ENCODE data around the gene JUNB. TPM values are rescaled to one million over a fixed set of nuclear protein-coding genes. Genes with fewer than 3 reads are reported as not detected.
"Not testable (repeated sequence)": the region's sequence is repeated elsewhere in the genome, so short reads cannot be mapped to it uniquely, and the experiment has no call there.

The JUNB gene
- total RNA-seq, 1 experiment from 2014 or later, result 116 TPM

DNA sequence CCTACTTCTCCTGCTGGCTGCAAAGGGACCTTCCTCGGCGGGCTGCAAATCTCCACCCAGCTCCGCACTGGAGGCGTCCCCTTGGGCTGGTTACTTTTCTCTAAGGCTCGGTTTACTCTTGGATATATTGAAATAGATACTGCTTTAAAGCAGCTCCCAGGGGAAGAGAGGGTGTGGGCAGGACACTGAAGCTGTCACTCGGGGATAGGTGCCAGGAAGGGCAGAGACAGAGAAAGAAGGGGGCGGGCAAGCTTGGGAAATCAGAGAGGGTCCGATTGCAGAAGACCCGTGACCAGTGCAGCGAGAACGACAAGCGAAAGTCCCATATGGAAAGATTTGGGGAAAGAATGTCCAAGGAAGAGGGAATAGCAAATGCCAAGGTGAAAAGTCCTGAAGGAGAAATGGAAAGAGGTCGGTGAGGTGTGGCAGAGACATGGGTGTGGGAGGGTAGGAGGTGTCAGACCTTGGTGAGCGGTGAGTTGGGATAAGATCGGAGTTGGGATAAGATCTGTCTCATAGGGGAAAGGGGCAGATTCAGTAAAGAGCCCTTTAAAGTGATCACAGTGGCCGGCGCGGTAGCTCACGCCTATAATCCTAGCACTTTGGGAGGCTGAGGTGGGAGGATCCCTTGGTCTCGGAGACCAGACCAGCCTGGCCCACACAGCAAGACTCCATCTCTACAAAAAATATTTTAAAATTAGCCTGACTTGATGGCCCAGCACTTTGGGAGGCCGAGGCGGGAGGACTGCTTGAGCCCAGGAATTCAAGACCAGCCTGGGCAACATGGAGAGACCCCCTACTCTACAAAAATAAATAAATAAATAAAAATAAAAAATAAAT lies 11.2 kb downstream of the JUNB start:
- TF ChIP-seq, protein P1, sequence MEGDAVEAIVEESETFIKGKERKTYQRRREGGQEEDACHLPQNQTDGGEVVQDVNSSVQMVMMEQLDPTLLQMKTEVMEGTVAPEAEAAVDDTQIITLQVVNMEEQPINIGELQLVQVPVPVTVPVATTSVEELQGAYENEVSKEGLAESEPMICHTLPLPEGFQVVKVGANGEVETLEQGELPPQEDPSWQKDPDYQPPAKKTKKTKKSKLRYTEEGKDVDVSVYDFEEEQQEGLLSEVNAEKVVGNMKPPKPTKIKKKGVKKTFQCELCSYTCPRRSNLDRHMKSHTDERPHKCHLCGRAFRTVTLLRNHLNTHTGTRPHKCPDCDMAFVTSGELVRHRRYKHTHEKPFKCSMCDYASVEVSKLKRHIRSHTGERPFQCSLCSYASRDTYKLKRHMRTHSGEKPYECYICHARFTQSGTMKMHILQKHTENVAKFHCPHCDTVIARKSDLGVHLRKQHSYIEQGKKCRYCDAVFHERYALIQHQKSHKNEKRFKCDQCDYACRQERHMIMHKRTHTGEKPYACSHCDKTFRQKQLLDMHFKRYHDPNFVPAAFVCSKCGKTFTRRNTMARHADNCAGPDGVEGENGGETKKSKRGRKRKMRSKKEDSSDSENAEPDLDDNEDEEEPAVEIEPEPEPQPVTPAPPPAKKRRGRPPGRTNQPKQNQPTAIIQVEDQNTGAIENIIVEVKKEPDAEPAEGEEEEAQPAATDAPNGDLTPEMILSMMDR (IDR thresholded peaks at IDR 0.05; ENCODE audit: unreplicated experiment), result no peak
- Mint-ChIP-seq H3K27me3 (ENCODE audit: unreplicated experiment) (no peaks in the 10 kb centered on the region), H3K4me1 (ENCODE audit: low read depth, unreplicated experiment) (peaks cover 16% of the 10 kb centered on the region), H3K9me3 (ENCODE audit: low read depth, unreplicated experiment) (no peaks in the 10 kb centered on the region), H3K4me3 (ENCODE audit: low read depth, unreplicated experiment) (peak overlapping the region; percentile 59), H3K36me3 (ENCODE audit: insufficient read depth, unreplicated experiment) (peaks cover 51% of the 10 kb centered on the region), H3K27ac (ENCODE audit: unreplicated experiment) (no peak overlapping the region)
- intact Hi-C loops (cut with micrococcal nuclease; ENCODE audit: unreplicated experiment), result no loop called here
- no TSS peak for BruUV-seq (replicated peaks)
- DNase-seq, result no peak
- CTCF ChIA-PET, result interaction anchor here (1.2 kb wide), 1 partner anchor 42 kb away, joined by 3 read pairs; no protein-coding TSS in a partner anchor

DNA sequence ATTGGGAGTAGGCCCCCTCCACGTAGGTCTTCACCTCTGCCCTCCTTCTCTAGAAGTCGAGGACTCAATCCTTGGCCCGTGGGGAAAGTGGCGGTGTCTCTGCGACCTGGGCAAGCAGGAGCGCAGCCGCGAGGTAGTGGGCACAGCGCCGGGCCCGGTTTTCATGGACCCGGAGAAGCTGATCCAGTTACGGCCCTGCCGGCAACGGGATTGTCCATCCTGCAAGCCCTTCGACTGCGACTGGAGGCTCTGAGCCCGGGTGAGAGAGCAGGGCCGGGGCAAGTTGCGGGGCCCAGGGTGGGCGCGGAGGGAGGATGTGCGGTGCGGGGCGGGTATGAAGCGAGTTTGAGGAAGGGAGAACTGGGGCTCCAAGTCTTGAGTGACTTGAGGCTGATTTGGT lies 12.8 kb downstream of the JUNB start:
- Mint-ChIP-seq H3K27ac (ENCODE audit: unreplicated experiment) (no peak overlapping the region), H3K4me1 (ENCODE audit: low read depth, unreplicated experiment) (peaks cover 16% of the 10 kb centered on the region), H3K9me3 (ENCODE audit: low read depth, unreplicated experiment) (no peaks in the 10 kb centered on the region), H3K27me3 (ENCODE audit: unreplicated experiment) (no peaks in the 10 kb centered on the region), H3K36me3 (ENCODE audit: insufficient read depth, unreplicated experiment) (peaks cover 39% of the 10 kb centered on the region), H3K4me3 (ENCODE audit: low read depth, unreplicated experiment) (no peak overlapping the region)
- intact Hi-C loops (cut with micrococcal nuclease; ENCODE audit: unreplicated experiment), result no loop called here
- TF ChIP-seq, protein P1 (IDR thresholded peaks at IDR 0.05; ENCODE audit: unreplicated experiment), result no peak
- no peak for DNase-seq
- CTCF ChIA-PET, result no interaction called here
- BruUV-seq (replicated peaks), result no TSS peak

DNA sequence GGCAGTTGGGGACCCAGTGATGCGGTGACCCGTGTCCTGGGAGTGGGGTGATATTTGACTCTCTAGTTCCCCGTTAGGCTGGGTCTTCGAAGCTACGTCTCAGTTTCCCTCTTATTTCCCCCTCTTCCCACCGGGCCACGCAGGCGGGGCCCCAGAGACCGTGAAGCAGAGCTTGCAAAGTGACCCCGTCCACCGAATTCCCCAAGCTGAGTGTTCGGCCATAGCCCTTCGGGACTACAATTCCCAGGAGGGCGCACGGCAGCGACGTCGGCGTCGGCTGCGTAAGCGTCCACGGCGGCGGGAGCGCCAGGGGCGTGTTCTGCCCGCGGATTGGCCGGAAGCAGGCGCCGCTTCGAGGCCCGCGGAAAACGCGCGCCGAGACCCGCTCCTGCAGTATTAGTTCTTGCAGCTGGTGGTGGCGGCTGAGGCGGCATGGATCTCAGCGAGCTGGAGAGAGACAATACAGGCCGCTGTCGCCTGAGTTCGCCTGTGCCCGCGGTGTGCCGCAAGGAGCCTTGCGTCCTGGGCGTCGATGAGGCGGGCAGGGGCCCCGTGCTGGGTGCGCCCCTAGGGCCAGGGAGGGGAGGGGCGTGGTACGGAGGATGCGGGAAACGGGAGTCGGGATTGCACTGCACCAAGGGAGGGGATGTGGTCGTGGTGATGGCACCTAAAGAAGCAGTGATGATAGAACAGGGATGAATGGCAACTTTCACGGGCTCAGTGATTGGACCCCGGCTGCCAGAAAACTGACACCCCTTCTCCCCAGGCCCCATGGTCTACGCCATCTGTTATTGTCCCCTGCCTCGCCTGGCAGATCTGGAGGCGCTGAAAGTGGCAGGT lies 15.2 kb downstream of the JUNB start, which contains the start of gene RNASEH2A:
Gene RNASEH2A, plus strand, starts transcription at position 343 of the 840 bp plus-strand sequence. Its CDS starts 90 bp downstream, at position 433.
- Mint-ChIP-seq H3K27ac (ENCODE audit: unreplicated experiment) (peak within 1 kb of the TSS; percentile 58), H3K4me3 (ENCODE audit: low read depth, unreplicated experiment) (peak within 1 kb of the TSS; percentile 95), H3K9me3 (ENCODE audit: low read depth, unreplicated experiment) (no peaks in the 10 kb centered on the region), H3K4me1 (ENCODE audit: low read depth, unreplicated experiment) (peaks cover 16% of the 10 kb centered on the region), H3K27me3 (ENCODE audit: unreplicated experiment) (no peaks in the 10 kb centered on the region), H3K36me3 (ENCODE audit: insufficient read depth, unreplicated experiment) (peaks cover 24% of the 10 kb centered on the region)
- peak; percentile 85 for DNase-seq
- intact Hi-C loops (cut with micrococcal nuclease; ENCODE audit: unreplicated experiment), result no loop called here
- CTCF ChIA-PET, result no interaction called here
- BruUV-seq (replicated peaks), result no TSS peak
- TF ChIP-seq, protein P1 (IDR thresholded peaks at IDR 0.05; ENCODE audit: unreplicated experiment), result no peak

DNA sequence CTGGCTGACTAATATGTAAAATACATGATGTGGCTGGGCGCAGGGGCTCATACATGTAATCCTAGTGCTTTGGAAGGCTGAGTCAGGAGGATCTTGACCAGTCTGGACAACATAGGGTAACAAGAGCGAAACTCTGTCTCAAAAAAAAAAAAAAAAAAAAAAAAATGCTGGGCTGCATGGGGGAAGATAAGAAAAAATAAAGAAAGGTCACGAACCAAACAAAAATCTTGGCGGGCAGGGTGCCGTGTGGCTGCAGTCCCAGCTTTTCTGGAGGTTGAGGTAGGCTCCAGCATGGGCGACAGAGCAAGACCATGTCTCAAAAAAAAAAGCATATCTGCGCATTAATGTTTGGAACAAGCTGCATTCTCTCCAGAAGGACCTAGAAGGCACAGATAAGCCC lies 23.8 kb downstream of the JUNB start:
- intact Hi-C loops (cut with micrococcal nuclease; ENCODE audit: unreplicated experiment), result no loop called here
- TF ChIP-seq, protein P1 (IDR thresholded peaks at IDR 0.05; ENCODE audit: unreplicated experiment), result no peak
- DNase-seq, result no peak
- H3K27me3 Mint-ChIP-seq (ENCODE audit: unreplicated experiment), result no peaks in the 10 kb centered on the region
- CTCF ChIA-PET, result no interaction called here
- H3K36me3 Mint-ChIP-seq (ENCODE audit: insufficient read depth, unreplicated experiment), result peaks cover 9% of the 10 kb centered on the region
- no peak overlapping the region for H3K4me3 Mint-ChIP-seq (ENCODE audit: low read depth, unreplicated experiment)
- H3K9me3 Mint-ChIP-seq (ENCODE audit: low read depth, unreplicated experiment), result no peaks in the 10 kb centered on the region
- no peak overlapping the region for H3K27ac Mint-ChIP-seq (ENCODE audit: unreplicated experiment)
- no peaks in the 10 kb centered on the region for H3K4me1 Mint-ChIP-seq (ENCODE audit: low read depth, unreplicated experiment)
- no TSS peak for BruUV-seq (replicated peaks)

DNA sequence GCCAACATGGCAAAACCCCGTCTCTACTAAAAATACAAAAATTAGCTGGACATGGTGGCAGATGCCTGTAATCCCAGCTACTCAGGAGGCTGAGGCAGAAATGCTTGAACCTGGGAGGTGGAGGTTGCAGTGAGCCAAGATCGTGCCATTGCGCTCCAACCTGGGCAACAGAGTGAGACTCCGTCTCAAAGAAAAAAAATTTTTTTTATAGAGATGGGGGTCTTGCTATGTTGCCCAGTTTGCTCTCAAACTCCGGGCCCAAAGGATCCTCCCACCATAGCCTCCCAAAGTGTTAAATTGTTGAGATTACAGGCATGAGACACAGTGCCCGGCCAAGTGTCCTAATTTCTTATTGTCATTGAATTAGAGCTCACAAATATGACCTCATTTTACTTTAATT lies 25.9 kb downstream of the JUNB start:
- CTCF ChIA-PET; H3K9me3 Mint-ChIP-seq (ENCODE audit: low read depth, unreplicated experiment); BruUV-seq (replicated peaks); H3K27ac Mint-ChIP-seq (ENCODE audit: unreplicated experiment); H3K4me1 Mint-ChIP-seq (ENCODE audit: low read depth, unreplicated experiment); DNase-seq; H3K27me3 Mint-ChIP-seq (ENCODE audit: unreplicated experiment); H3K4me3 Mint-ChIP-seq (ENCODE audit: low read depth, unreplicated experiment); H3K36me3 Mint-ChIP-seq (ENCODE audit: insufficient read depth, unreplicated experiment); intact Hi-C loops (cut with micrococcal nuclease; ENCODE audit: unreplicated experiment): not testable (repeated sequence)

DNA sequence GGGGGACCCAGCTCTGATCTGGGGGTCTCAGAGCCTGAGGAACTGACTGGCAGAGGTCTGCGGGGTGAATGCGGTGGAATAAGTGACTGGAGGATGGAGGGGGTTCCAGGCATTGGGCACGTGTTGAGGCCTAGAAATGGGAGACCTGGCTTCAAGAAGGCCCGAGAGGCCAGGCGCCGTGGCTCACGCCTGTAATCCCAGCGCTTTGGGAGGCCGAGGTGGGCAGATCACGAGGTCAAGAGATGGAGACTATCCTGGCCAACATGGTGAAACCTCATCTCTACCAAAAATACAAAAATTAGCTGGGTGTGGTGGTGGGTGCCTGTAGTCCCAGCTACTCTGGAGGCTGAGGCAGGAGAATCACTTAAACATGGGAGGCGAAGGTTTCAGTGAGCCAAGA lies 26.5 kb downstream of the JUNB start:
- H3K9me3 Mint-ChIP-seq (ENCODE audit: low read depth, unreplicated experiment); H3K27ac Mint-ChIP-seq (ENCODE audit: unreplicated experiment); DNase-seq; H3K36me3 Mint-ChIP-seq (ENCODE audit: insufficient read depth, unreplicated experiment); intact Hi-C loops (cut with micrococcal nuclease; ENCODE audit: unreplicated experiment); BruUV-seq (replicated peaks); CTCF ChIA-PET; H3K27me3 Mint-ChIP-seq (ENCODE audit: unreplicated experiment); H3K4me1 Mint-ChIP-seq (ENCODE audit: low read depth, unreplicated experiment); H3K4me3 Mint-ChIP-seq (ENCODE audit: low read depth, unreplicated experiment): not testable (repeated sequence)
